ENCODE data around the gene PCBP3.
A peak's percentile ranks its signal among the peaks of the same experiment; 100 is the strongest.
"Not testable (repeated sequence)": the region's sequence is repeated elsewhere in the genome, so short reads cannot be mapped to it uniquely, and the experiment has no call there.

The PCBP3 gene

DNA sequence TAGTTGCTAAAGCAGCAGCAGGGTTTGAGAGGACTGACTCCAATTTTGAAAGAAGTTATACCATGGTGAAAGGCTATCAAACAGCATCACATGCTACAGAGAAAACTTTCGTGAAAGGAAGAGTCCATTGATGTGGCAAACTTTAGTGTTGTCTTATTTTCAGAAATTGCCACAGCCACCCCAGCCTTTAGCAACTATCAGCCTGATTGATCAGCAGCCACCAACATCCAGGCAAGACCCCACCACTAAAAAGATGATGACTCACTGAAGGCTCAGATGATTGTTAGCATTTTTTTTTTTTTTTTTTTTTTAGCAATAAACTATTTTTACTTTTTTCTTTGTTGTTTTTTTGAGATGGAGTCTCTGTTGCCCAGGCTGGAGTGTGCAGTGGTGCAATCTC lies 35.3 kb downstream of the PCBP3 start:
- DNase-seq (ENCODE audit: low spot score), result not testable (repeated sequence)

DNA sequence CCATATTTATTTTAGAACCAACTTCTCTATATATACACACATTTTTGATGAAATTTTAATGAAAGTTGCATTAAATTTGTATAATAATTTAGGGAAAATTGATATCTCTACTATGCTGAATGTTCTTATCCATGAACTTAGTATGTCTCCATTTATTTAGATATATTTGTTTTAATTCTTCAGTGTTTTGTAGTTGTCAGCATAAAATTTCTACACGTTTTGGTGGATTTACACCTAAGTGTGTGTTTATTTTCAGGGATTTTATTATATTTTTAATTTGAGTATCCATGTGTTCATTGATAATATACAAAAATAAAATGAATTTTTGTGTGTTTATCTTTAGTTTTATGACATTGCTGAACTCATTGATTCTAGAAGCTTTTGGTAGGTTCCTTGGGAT lies 36.7 kb downstream of the PCBP3 start:
- no peak for DNase-seq (ENCODE audit: low spot score)

DNA sequence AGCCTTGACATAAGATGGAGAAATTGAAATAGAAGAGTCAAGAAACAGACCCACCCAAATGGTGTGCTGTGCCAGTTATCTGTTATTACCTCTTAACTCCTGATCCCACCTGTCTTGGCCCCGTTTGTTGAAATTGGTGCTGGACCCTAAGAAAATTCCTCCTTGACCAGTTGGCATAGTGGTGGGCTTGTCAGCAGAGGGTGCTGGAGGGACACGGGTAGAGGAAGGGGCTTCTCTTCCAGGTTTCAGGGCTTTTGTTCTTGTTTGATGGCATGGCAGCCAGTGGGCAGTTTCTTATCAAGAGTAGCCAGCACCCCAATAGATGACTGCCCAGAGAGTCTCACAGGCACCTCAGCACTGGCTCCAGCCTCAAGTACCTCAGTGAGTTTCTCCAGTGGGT lies 51.6 kb downstream of the PCBP3 start:
- DNase-seq (ENCODE audit: low spot score), result no peak

DNA sequence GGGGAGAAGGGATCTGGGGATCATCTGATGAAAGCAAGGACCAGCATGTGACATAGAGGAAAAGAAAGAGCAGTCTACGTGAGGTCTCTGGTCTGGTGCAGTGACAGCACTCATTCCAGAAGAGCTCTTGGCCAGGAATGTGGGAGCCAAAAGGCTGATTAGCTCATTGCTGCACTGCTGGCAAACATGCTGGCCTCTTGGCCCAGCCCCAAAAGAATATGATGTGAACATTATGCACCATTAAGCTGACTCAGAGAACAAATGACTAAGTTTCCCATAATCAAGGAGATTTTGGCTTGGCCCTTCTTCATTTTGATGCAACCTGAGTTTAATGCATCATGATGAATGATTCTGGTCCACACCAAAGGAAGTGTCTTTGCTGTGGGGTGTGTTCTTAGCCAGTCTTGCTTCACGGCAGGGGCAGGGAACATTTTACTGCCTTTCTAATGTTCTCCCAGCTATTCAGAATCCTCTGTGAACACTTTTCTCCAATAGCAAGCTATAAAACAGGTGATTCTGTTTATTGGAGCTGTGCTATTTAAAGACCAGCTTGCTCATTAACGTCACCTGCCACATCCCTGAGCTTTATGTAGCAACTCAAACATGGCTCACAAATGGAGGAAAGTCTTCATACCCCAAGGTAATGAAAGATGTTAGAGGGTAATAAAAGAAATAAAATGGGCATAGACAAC lies 55.1 kb downstream of the PCBP3 start:
- DNase-seq (ENCODE audit: low spot score), result peak; percentile 45

DNA sequence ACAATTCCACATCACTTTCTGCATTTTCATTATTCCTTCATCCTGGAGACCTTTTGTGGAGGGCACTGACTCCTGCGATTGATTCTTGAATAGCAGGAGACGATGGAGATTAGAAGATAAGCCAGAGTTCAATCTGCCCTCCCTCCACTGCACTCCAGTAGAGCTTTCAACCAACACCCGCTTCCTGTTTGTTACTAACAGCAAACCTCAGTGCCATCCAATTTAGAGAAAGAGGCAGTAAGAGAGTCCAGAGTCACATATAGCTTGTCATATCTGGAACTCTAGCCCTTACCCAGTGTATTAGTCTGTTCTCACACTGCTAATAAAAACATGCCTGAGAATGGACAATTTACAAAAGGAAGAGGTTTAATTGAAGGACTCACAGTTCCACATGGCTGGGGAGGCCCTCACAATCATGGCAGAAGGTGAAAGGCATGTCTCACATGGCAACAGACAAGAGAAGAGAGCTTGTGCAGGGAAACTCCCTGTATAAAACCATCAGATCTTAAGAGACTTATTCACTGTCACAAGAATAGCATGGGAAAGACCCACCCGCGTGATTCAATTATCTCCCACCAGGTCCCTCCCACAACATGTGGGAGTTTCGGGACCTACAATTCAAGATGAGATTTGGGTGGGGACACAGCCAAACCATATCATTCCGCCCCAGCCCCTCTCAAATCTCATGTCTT lies 55.9 kb downstream of the PCBP3 start:
- DNase-seq (ENCODE audit: low spot score), result no peak

DNA sequence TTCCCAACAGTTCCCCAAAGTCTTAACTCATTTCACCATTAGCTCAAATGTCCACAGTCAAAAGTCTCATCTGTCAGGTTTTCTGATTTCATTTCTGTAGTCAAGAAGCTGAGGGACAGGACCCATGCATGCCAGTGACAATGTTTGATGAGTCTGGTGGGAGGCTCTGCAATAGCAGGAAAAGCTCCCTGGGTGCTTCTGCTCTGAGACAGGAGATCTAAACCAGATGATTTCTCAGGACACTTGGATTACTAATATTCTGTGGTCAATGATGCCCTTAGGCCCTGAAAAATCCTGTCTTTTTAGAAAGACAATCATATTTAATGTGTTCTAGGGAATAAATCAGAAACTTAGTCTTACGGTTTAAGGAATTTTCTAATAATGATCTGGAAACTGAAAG lies 56.4 kb downstream of the PCBP3 start:
- DNase-seq (ENCODE audit: low spot score), result no peak

DNA sequence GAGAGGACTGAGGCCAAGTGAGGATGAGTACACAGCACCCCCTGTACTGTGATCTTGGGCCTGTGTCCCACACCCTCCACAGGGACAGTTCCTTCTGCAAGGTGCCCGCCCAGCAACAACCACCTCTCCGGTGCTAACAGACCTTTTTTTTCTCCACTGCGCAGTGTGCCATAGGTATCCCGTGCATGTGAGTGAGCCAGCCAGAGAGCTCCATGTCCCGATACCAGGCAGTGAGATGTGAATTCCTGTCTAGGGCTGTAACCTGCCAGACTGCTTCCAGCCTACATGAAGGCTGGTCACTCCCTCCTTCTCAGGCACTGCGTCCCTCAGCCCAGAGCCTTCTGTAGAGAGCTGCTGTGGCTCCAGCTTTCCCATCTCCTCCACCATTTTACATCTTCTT lies 56.9 kb downstream of the PCBP3 start:
- DNase-seq (ENCODE audit: low spot score), result no peak

DNA sequence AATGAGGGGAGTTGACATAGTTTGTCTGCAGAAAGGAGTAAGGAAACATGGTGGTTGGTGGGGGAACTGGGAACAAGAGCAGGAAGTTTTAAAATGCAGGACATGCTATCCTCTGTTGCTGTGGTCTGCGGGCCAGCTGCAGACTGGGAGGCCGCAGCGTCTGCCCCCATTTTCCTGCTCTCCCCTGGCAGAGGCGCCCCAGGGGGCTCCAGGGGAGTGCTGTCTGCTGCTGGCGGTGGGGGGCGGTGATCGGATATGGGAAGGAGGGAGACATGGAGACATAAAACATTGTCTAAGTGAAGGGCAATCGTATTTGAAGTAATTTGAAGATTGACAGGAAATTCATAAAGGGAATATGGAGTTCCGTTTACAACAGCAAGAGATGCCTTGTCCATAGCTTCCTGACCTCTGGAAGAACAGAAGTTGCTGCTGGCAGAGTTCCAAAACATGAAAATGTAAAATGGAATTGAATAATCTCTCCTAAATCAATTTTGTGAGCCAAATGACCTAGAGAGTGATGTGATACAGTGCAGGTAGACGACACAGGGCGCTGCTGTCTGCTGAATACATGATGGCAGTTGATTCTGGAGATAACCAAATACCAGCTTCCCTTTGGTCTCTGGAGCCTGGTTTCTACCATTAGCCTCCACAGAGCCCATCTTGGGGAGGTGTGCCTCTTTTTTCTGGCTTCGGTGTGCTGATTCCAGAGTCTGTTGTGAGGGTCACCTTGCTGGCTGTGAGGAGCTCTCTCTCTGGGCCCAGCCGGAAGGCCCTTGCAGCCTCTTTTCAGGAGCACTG lies 61.0 kb downstream of the PCBP3 start:
- no peak for DNase-seq (ENCODE audit: low spot score)

DNA sequence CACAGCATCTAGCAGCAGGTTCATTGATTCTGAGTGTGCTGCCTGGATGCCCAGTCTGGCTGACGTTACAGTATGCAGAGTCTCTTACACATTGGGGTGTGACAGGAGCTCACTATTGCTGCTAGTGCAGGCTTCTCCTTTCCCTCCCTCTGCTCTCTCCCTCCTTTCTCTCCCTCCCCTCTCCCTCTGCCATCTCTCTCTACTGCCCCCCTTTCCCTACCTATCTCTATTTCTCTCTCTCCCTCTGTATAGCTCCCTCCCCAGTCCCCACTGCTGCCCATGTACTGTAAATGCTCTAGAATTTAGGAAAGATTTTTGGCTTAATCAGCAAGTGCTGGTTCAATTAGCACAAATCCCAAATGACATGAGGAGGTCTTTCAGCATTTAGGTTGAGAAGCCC lies 62.8 kb downstream of the PCBP3 start:
- DNase-seq (ENCODE audit: low spot score), result no peak

DNA sequence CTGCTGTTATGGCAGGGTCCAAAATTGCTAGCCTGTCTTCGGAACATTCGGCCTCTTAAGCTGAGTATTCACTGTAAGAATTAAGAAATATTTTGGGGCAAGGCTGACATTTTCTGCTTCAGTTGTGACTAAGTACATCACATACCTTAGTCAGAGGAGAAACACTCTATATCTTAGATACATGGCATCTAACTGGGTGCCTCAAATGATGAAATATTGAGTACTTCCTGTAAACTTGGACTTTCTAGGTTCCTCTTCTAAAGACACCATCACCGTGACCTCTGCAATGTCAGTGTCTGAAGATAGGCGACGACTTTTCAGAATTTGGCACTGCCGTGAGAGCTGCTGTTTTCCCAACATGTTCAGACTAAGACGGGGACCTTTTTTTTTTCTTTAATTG lies 65.6 kb downstream of the PCBP3 start:
- DNase-seq (ENCODE audit: low spot score), result no peak

DNA sequence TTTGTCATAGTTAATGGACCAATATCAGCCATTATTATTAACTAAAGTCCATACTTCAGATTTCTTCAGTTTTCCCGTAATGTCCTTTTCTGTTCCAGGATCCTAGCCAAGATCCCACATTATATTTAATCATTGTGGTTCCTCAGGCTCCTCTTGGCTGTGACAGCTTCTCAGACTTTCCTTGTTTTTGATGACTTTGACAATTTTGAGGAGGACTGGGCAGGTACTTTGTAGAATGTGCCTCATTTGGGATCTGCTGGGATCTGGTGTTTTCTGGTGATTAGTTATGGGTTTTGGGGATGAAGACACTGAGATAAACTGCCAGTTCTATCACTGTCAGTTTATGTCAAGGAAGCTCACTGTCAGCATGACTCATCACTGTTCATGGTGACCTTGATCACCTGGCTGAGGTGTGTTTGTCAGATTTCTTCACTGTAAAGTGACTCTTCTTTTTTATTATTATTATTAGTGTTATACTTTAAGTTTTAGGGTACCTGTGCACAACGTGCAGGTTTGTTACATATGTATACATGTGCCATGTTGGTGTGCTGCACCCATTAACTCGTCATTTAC lies 66.3 kb downstream of the PCBP3 start:
- DNase-seq (ENCODE audit: low spot score), result no peak

DNA sequence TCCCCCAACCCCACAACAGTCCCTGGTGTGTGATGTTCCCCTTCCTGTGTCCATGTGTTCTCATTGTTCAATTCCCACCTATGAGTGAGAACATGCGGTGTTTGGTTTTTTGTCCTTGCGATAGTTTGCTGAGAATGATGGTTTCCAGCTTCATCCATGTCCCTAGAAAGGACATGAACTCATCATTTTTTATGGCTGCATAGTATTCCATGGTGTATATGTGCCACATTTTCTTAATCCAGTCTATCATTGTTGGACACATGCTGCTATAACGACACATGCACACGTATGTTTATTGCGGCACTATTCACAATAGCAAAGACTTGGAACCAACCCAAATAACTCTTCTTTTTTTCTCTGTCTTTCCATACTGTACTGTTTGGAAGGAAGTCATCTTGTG lies 66.8 kb downstream of the PCBP3 start:
- DNase-seq (ENCODE audit: low spot score), result not testable (repeated sequence)

DNA sequence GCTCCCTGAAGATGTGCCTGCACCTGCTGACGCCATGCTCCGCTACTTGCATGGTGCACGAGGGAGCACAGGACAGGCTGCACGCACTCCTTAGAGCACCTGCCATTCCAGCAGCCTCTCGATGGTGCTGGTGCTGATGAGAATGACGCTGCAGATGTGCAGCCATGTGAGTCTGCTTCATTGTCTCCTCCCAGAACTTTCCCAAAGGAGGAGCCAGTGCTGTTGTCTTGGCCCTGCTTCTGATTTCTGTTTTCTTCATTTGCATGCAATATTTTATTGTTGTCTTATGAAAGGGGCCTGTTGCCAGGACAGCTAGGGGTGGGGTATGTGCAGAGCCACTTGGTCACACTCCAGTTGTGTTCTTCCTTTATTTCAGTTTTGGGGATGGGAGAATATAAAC lies 70.1 kb downstream of the PCBP3 start:
- no peak for DNase-seq (ENCODE audit: low spot score)

DNA sequence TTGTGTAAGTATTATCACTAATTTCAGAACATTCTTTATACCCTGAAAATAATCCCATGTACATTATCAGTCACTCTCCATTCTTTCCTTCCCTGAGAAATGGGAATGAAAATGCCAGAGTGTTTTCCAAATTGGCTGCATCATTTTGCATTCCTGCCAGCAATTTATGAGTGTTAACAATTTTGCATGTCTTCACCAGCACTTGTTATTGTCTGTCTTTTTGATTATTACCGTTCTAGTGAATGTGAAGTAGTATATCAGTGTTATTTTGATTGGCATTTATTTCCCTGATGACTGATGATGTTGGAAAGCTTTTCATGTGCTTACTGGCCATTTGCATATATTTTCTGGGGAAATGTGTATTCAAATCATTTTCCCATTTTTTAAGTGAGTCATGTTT lies 71.9 kb downstream of the PCBP3 start:
- DNase-seq (ENCODE audit: low spot score), result no peak

DNA sequence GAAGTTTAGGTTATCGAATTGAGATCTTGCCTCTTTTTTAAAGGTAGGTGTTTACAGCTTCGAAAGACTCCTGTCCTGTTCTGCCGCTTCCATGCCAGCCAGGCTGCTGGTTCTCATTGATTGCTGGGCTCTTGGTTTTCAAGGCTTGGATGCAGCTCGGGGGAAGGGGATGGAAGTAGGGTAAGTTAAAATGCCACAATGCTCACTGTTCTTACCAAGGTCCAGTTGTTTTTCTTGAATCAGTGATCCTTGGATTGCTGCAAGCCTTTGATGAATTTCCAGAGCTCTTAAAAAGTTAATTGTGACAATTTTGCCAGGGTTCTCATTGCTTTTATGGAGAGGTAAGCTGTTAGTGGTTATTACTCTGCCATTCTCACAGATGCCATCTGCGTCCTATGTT lies 74.9 kb downstream of the PCBP3 start:
- no peak for DNase-seq (ENCODE audit: low spot score)

DNA sequence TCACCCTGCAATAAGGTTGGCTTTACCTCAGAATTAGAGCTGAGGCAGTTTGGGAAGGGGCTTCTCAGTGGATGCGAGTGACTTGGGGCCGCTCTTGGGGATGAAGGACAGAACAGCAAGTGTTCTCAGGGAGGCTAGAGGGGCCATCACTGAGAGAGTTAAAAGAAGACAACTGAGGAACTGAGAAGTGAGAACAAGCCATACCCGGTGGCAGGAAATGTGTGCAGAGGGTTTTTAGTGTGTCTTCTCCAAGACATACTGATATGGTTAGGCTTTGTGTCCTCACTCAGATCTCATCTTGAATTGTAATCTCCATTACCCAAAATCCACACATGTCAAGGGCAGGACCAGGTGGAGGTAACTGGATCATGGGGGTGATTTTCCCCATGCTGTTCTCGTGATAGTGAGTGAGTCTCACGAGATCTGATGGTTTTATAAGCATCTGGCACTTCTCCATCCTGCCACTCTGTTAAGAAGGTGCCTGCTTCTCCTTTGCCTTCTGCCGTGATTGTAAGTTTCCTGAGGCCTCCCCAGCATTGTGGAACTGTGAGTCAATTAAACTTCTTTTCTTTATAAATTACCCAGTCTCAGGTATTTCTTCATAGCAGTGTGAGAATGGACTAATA lies 75.8 kb downstream of the PCBP3 start:
- no peak for DNase-seq (ENCODE audit: low spot score)

DNA sequence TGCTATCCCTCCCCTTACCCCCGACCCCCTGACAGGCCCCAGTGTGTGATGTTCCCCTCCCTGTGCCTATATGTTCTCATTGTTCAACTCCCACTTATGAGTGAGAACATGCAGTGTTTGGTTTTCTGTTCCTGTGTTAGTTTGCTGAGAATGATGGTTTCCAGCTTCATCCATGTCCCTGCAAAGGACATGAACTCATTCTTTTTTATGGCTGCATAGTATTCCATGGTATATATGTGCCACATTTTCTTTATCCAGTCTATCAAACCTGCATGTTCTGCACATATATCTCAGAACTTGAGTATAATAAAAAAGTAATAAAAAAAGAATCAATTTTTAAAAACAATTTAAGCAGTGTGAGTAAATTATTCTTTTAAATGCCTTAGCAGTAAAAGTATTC lies 76.7 kb downstream of the PCBP3 start:
- not testable (repeated sequence) for DNase-seq (ENCODE audit: low spot score)

DNA sequence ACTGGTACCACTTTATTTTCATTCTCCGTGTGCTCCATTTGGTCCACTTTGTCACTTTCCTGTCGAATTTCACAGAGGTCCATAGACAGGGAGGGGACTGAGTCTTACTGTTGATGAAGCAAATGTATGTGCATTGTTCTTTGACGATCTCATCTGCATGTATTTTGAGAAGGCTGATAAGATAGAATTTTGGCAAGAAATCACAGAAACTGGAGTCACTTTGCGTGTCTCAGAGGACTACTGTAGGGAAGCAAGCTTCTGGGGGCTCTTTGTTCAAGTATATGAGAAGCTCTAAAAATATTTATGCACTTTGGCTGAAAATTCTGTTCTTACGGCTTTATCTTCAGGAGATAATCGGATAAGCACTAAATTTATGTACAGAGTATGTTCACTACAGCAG lies 78.1 kb downstream of the PCBP3 start:
- DNase-seq (ENCODE audit: low spot score), result no peak

DNA sequence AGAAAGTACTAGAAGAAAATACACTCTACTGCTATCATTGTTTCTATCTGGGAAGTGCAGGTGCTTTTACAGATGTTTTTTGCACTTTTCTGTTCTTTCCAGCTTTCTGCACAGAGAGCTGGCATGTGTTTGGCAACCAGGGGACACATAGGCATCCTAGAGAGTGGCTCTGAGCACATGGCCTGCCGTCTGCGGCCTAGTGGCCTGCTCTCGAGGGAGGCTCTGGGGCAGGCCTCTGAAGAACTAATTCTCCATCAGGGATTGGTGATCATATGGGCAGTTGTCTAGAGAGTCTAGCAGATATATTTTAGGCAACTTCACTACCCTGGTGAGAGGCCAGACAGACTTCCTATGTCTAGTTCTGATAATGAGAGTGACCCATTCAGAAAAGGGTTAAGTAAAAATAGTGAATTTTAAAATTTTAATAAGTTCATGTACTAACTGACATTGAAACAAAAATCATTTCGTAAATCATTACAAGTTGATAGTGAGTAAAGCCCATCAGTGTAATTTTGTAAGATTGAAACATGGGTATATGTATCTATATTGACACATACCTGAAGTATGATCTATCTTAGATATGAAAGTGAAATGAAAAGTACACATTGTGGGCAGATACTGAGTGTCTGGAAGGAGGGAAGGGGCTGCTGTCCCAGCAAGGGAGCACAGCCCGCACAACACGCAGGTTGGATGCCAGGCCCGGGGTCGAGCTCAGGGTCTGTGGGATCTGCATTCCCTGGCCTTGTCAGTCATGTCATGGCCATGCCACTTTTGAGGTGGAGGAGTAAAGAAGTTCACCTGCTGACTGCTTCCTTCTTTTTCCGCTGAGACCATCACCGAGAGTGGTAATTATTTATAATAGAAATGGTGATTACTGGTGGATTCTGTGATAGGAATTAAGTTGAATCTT lies 79.8 kb downstream of the PCBP3 start:
- DNase-seq (ENCODE audit: low spot score), result no peak

DNA sequence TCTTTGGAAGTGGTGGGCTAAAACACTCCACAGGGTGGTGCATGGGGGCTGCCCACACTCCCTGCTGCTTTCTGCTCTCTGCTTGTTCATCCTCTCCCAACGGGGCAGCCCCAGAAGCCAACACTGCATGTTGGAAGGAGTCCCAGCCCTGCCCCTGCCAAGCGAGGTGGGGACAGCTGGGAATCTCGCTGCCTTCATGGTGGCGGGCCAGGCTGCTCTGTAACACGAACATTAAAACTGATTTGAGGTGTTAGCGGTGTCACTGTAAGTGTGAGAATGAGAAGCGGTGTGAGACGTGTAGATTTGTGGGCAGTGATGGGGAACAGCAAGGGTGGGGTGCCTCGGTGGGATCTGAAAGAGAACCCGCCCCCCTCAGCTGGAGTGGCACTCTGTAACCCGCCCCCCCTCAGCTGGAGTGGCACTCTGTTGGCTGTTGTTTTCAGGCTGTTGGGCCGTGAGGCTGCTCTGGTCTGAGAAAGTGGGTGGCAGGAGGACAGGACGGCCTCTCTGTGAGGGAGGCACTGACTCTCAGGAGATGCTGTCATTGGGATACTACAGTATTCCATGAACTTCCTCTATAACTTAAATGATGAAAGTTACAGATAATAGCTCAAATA lies 80.9 kb downstream of the PCBP3 start:
- no peak for DNase-seq (ENCODE audit: low spot score)

Data from AG08396 (cell line).